ENCODE measurements around the gene SOX8.

Gene SOX8

GRCh38 chr16:1007284-1007850 lies 25.8 kb downstream of the SOX8 start:
- Histone ChIP-seq H3K36me3 (ENCODE audit: low read length) (no peaks in the 10 kb centered on the region), H3K4me2 (ENCODE audit: low read depth, low read length, poor library complexity, severe bottlenecking) (no peak overlapping the region), H3K27ac (ENCODE audit: low read depth, low read length) (no peak overlapping the region), H2AFZ (ENCODE audit: low read depth, low read length, severe bottlenecking) (no peak overlapping the region), H3F3A (ENCODE audit: insufficient read depth) (no peaks in the 10 kb centered on the region), H4K20me1 (ENCODE audit: low read depth, low read length) (no peaks in the 10 kb centered on the region), H3K4me3 (ENCODE audit: insufficient read depth, low read length, poor library complexity, severe bottlenecking) (no peak overlapping the region), H3K27me3 (ENCODE audit: low read length) (no peaks in the 10 kb centered on the region), H3K9ac (ENCODE audit: low read length) (no peak overlapping the region), H3K9me3 (ENCODE audit: insufficient read depth, low read length) (no peaks in the 10 kb centered on the region), H3K79me2 (ENCODE audit: insufficient read depth, low read length) (no peaks in the 10 kb centered on the region), H3K9me2 (replicated peaks; ENCODE audit: insufficient read depth, low read length) (no peaks in the 10 kb centered on the region)
- TF ChIP-seq EZH2phosphoT487 (conservative IDR thresholded peaks at IDR 0.05; ENCODE audit: low read length) (no peak), CTCF (IDR thresholded peaks at IDR 0.05; ENCODE audit: insufficient read depth, low read length, poor library complexity, severe bottlenecking) (no peak)

- no peaks in the 10 kb centered on the region for H3K9me2 ChIP-seq (replicated peaks; ENCODE audit: insufficient read depth, low read length)
- no peaks in the 10 kb centered on the region for H4K20me1 ChIP-seq (ENCODE audit: low read depth, low read length)
- no peaks in the 10 kb centered on the region for H3K27me3 ChIP-seq (ENCODE audit: low read length)
- no peak overlapping the region for H3K27ac ChIP-seq (ENCODE audit: low read depth, low read length)
- no peak overlapping the region for H2AFZ ChIP-seq (ENCODE audit: low read depth, low read length, severe bottlenecking)
- no peaks in the 10 kb centered on the region for H3K9me3 ChIP-seq (ENCODE audit: insufficient read depth, low read length)
- TF ChIP-seq EZH2phosphoT487 (conservative IDR thresholded peaks at IDR 0.05; ENCODE audit: low read length) (no peak), CTCF (IDR thresholded peaks at IDR 0.05; ENCODE audit: insufficient read depth, low read length, poor library complexity, severe bottlenecking) (no peak)
- H3K4me2 ChIP-seq (ENCODE audit: low read depth, low read length, poor library complexity, severe bottlenecking): no peak overlapping the region
- H3K4me3 ChIP-seq (ENCODE audit: insufficient read depth, low read length, poor library complexity, severe bottlenecking): no peak overlapping the region
- no peaks in the 10 kb centered on the region for H3K36me3 ChIP-seq (ENCODE audit: low read length)
- H3K79me2 ChIP-seq (ENCODE audit: insufficient read depth, low read length): no peaks in the 10 kb centered on the region
- H3K9ac ChIP-seq (ENCODE audit: low read length): no peak overlapping the region
- H3F3A ChIP-seq (ENCODE audit: insufficient read depth): no peaks in the 10 kb centered on the region
Measured at GRCh38 chr16:1008085-1008484, 26.5 kb downstream of the SOX8 start.

- TF ChIP-seq CTCF (IDR thresholded peaks at IDR 0.05; ENCODE audit: insufficient read depth, low read length, poor library complexity, severe bottlenecking): no peak
- TF ChIP-seq EZH2phosphoT487 (conservative IDR thresholded peaks at IDR 0.05; ENCODE audit: low read length): no peak
- no peaks in the 10 kb centered on the region for H3K36me3 ChIP-seq (ENCODE audit: low read length)
- H3K79me2 ChIP-seq (ENCODE audit: insufficient read depth, low read length): no peaks in the 10 kb centered on the region
- no peaks in the 10 kb centered on the region for H3K9me3 ChIP-seq (ENCODE audit: insufficient read depth, low read length)
- no peaks in the 10 kb centered on the region for H3K27me3 ChIP-seq (ENCODE audit: low read length)
- no peak overlapping the region for H3K4me3 ChIP-seq (ENCODE audit: insufficient read depth, low read length, poor library complexity, severe bottlenecking)
- H3F3A ChIP-seq (ENCODE audit: insufficient read depth): no peaks in the 10 kb centered on the region
- no peak overlapping the region for H3K27ac ChIP-seq (ENCODE audit: low read depth, low read length)
- no peaks in the 10 kb centered on the region for H3K9me2 ChIP-seq (replicated peaks; ENCODE audit: insufficient read depth, low read length)
- no peak overlapping the region for H3K9ac ChIP-seq (ENCODE audit: low read length)
- H2AFZ ChIP-seq (ENCODE audit: low read depth, low read length, severe bottlenecking): no peak overlapping the region
- H3K4me2 ChIP-seq (ENCODE audit: low read depth, low read length, poor library complexity, severe bottlenecking): no peak overlapping the region
- H4K20me1 ChIP-seq (ENCODE audit: low read depth, low read length): no peaks in the 10 kb centered on the region
Measured at GRCh38 chr16:1009358-1010150, 28.0 kb downstream of the SOX8 start.

All from SU-DHL-6 (cell line).